Common myeloid progenitor, CD34-positive (primary cell): ENCODE measurements around the gene VTI1A.
"Not testable (repeated sequence)": the region's sequence is repeated elsewhere in the genome, so short reads cannot be mapped to it uniquely, and the experiment has no call there.

Source experiments
- CTCF ChIA-PET: fragments of 350-600 bp; sonication (Branson Sonifier 250); formaldehyde crosslinking; loops from one replicate; lab custom pipeline; 2021; ENCODE audit warnings: antibody characterized with exemption; lab: Charles Lee
- POLR2A ChIA-PET: fragments of 350-600 bp; sonication (Branson Sonifier 250); formaldehyde crosslinking; loops from one replicate; lab custom pipeline; 2021; ENCODE audit warnings: antibody characterized with exemption; lab: Charles Lee
- DNase-seq, 3 donors: peaks; one replicate each; pipeline versions ENCODE4 v3.0.0 to v3.0.0-alpha.2; 2013
- H3K27ac ChIP-seq, 2 experiments: 1 replicate in 1 of 2; 2 replicates in 1 of 2; pipeline ENCODE4 v1.7.0; 2013; ENCODE audit warnings: inconsistent platforms in 2 of 2, low read length in 2 of 2, mild to moderate bottlenecking in 2 of 2, low read depth in 1 of 2, moderate library complexity in 1 of 2; ENCODE audit not compliant: severe bottlenecking in 2 of 2, insufficient read depth in 1 of 2, poor library complexity in 1 of 2
- H3K27me3 ChIP-seq, 5 experiments: replicated peaks in 2 of 5; 1 replicate in 3 of 5; 2 replicates in 2 of 5; pipeline versions ENCODE4 v1.6.1 to v1.7.0; 2013; ENCODE audit warnings: low read length in 4 of 5, mild to moderate bottlenecking in 2 of 5, moderate library complexity in 2 of 5, inconsistent platforms in 1 of 5; ENCODE audit not compliant: insufficient read depth in 5 of 5, control insufficient read depth in 4 of 5
- H3K36me3 ChIP-seq, 4 experiments: 1 replicate in 2 of 4; 2 replicates in 2 of 4; pipeline versions ENCODE4 v1.6.1 to v1.7.0; 2013; ENCODE audit warnings: low read length in 3 of 4, control low read depth in 1 of 4, mild to moderate bottlenecking in 1 of 4; ENCODE audit not compliant: control insufficient read depth in 4 of 4, insufficient read depth in 4 of 4
- H3K4me1 ChIP-seq, 4 experiments: 1 replicate in 3 of 4; 2 replicates in 1 of 4; pipeline versions ENCODE4 v1.6.1 to v1.7.1; 2013; ENCODE audit warnings: low read length in 3 of 4, mild to moderate bottlenecking in 3 of 4, control low read depth in 1 of 4, inconsistent platforms in 1 of 4, moderate library complexity in 1 of 4; ENCODE audit not compliant: control insufficient read depth in 4 of 4, insufficient read depth in 4 of 4; ENCODE audit errors: control extremely low read depth in 1 of 4
- H3K4me3 ChIP-seq, 7 experiments: 1 replicate in 4 of 7; 2 replicates in 3 of 7; pipeline versions ENCODE4 v1.5.1 to v1.7.0; 2013; ENCODE audit warnings: mild to moderate bottlenecking in 7 of 7, low read length in 6 of 7, moderate library complexity in 6 of 7, inconsistent platforms in 2 of 7, low read depth in 2 of 7, control low read depth in 1 of 7; ENCODE audit not compliant: insufficient read depth in 4 of 7, control insufficient read depth in 1 of 7; ENCODE audit errors: extremely low read depth in 1 of 7
- H3K9me3 ChIP-seq, 5 experiments: 1 replicate in 4 of 5; 2 replicates in 1 of 5; pipeline versions ENCODE4 v1.6.1 to v1.7.1; 2013; ENCODE audit warnings: low read length in 4 of 5, mild to moderate bottlenecking in 2 of 5, inconsistent platforms in 1 of 5, low read depth in 1 of 5, moderate library complexity in 1 of 5; ENCODE audit not compliant: control insufficient read depth in 4 of 5, insufficient read depth in 2 of 5; ENCODE audit errors: control extremely low read depth in 1 of 5
- WGBS: methylation state at CpG from one replicate; pipeline ENCODE4 v1.1.5; 2013; ENCODE audit not compliant: insufficient coverage; 5-methylcytosine and 5-hydroxymethylcytosine counted together

Gene VTI1A

DNA sequence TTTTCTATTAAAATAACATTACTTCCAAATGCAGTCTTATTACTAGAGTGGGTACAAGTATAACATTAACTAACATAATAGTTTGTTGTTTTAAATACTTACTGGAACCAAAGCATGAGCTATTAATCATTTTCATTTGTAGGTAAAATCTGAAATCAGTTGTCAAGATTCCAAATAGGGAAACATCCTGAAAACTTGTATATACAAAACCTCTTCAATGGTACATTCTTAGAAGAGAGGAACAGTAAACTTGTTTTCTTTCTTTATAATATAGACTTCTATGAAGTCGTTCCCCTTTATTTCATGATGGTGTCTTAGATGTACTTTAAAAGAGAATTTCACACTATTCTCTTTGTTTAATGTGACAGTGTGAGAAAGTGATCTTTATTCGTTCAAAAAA lies 85.9 kb downstream of the VTI1A start:
- CTCF ChIA-PET = interaction anchor here (0.7 kb wide), 1 partner anchor 9 kb away, joined by 3 read pairs; no protein-coding TSS in a partner anchor

DNA sequence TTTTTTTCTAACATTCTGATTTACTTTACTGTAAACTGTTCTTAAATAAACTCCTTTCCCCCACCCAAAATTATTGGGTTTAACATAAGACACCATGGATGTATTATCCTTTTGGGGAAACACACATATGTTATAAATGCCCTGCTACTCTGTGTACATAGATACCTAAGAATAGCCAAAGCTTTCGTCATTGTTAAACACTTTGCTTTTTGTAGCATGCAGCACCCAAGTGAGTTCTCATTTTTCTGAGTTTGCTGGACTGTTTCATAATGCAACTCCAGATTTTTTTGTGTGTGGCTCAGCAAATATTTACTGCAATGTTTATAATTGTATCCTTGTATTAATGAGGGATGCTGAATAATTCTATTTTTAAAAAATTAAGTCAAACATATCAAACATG lies 86.9 kb downstream of the VTI1A start:
- no peak overlapping the region for H3K27ac ChIP-seq
- ChIA-PET CTCF (no interaction called here), POLR2A (no interaction called here)
- no peaks in the 10 kb centered on the region for H3K9me3 ChIP-seq
- no peaks in the 10 kb centered on the region for H3K4me1 ChIP-seq
- peaks cover 0 to 10% (median 3%) of the 10 kb centered on the region in 4 experiments for H3K36me3 ChIP-seq
- no peak for DNase-seq
- H3K27me3 ChIP-seq = no peaks in the 10 kb centered on the region
- WGBS = 100% methylated on average over 1 of the region's 1 CpG
- H3K4me3 ChIP-seq = no peak overlapping the region

More for the DNA sequence above, 85.9 kb downstream of the VTI1A start:
- POLR2A ChIA-PET = no interaction called here
- DNase-seq = no peak
- Histone ChIP-seq H3K9me3 (no peaks in the 10 kb centered on the region), H3K4me1 (no peaks in the 10 kb centered on the region), H3K4me3 (no peak overlapping the region), H3K27me3 (no peaks in the 10 kb centered on the region), H3K27ac (no peak overlapping the region), H3K36me3 (peaks cover 0 to 4% (median 2%) of the 10 kb centered on the region in 4 experiments)
- WGBS = 100% methylated on average over 1 of the region's 2 CpGs

DNA sequence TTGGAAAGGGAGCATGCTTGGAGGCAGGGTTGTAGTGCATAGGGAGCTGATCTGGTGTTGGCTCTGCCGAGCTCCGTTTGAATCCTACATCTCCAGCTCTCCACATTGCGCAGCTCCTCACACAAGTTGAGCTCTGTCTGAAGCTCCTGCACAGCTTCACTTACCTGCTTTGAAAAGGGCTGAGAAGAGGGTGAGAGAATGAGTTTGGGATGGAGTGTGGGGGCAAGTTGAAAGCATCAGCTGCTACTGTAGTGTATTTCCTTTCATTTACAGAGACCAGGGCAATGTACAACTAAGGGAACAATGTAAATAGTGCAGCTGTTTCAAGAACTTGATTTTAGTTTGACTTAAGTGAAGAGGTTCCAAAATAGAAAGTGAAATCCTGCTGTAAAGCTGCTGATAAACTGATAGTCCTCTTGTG lies 88.5 kb downstream of the VTI1A start:
- Histone ChIP-seq H3K4me3 (no peak overlapping the region), H3K27ac (no peak overlapping the region), H3K27me3 (no peaks in the 10 kb centered on the region), H3K4me1 (no peaks in the 10 kb centered on the region), H3K9me3 (no peaks in the 10 kb centered on the region), H3K36me3 (peaks cover 0 to 18% (median 9%) of the 10 kb centered on the region in 4 experiments)
- DNase-seq = no peak
- ChIA-PET POLR2A (no interaction called here), CTCF (no interaction called here)
- WGBS = 72% methylated on average over 2 of the region's 3 CpGs

DNA sequence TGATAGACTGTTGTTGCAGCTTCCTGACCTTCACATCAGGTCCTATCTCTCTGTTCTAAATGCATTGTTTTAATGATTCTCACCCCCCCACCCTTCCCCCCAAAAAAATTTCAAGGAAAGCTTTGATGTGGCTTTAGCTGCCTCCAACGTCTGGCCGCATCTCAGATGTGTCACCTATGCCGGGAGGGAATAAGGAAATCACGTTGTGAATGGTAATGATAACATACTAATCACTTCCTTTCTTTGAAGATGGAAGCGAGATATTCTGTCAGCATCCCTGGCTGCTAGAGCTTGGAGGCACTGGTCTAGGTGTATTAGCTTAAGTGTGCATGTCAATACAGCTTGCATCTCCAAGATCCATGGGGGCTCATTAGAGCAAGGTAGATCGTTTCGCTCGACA lies 89.6 kb downstream of the VTI1A start:
- no peak for DNase-seq
- no peak overlapping the region for H3K4me3 ChIP-seq
- no peak overlapping the region for H3K27ac ChIP-seq
- H3K4me1 ChIP-seq = no peaks in the 10 kb centered on the region
- H3K36me3 ChIP-seq = peaks cover 0 to 14% (median 8%) of the 10 kb centered on the region in 4 experiments
- no CpG with 5 or more reads among the region's 8 CpGs for WGBS
- no peaks in the 10 kb centered on the region for H3K27me3 ChIP-seq
- no peaks in the 10 kb centered on the region for H3K9me3 ChIP-seq
- ChIA-PET CTCF (no interaction called here), POLR2A (no interaction called here)

DNA sequence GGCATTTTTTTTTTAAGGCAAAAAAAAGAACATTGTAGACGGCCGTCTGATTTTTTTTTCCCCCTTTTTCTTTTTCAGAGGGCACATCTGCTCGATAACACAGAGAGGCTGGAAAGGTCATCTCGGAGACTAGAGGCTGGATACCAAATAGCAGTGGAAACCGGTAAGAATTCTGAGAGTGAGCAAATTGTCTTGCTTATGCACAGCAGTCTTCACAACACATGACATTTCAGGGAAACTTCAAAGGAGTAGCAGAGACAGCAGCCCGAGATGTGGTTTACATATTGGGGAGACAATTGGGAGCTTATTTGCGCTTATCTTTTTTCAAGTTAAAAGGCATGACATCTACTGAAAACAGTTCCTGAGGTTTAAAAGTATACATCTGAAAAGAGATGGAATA lies 91.2 kb downstream of the VTI1A start:
- H3K4me1 ChIP-seq = no peaks in the 10 kb centered on the region
- H3K27me3 ChIP-seq = no peaks in the 10 kb centered on the region
- DNase-seq = no peak
- no peak overlapping the region for H3K4me3 ChIP-seq
- ChIA-PET CTCF (no interaction called here), POLR2A (no interaction called here)
- no peak overlapping the region for H3K27ac ChIP-seq
- 100% methylated on average over 5 of the region's 7 CpGs for WGBS
- H3K36me3 ChIP-seq = peaks cover 0 to 18% (median 8%) of the 10 kb centered on the region in 4 experiments
- H3K9me3 ChIP-seq = no peaks in the 10 kb centered on the region

DNA sequence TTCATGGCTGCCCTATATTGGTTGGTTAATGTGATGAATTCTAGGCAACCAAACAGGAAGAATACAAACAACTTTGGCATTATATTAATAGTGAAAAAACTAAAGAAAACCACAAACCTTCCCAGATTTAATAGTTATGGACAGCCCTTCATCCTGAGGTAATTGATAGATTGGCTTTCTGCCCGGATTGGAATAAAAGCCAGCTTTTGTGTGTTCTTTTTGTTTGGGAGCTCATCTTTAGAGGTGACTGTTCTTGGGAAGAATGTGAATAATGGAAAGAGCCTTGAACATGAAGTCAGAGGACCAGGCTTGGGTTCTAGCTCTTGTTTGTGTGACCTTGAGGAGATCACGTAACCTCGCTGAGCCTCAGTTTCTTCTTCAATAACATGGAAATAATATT lies 92.3 kb downstream of the VTI1A start:
- Histone ChIP-seq H3K9me3 (no peaks in the 10 kb centered on the region), H3K27ac (no peak overlapping the region), H3K27me3 (no peaks in the 10 kb centered on the region), H3K36me3 (peaks cover 0 to 18% (median 8%) of the 10 kb centered on the region in 4 experiments), H3K4me3 (no peak overlapping the region), H3K4me1 (no peaks in the 10 kb centered on the region)
- ChIA-PET CTCF (no interaction called here), POLR2A (no interaction called here)
- WGBS = no CpG with 5 or more reads among the region's 3 CpGs
- DNase-seq = no peak

DNA sequence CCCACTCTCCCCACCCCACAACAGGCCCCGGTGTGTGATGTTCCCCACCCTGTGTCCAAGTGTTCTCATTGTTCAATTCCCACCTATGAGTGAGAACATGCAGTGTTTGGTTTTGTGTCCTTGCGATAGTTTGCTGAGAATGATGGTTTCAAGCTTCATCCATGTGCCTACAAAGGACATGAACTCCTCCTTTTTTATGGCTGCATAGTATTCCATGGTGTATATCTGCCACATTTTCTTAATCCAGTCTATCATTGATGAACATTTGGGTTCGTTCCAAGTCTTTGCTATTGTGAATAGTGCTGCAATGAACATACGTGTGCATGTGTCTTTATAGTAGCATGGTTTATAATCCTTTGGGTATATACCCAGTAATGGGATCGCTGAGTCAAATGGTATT lies 95.8 kb downstream of the VTI1A start:
- WGBS = 100% methylated on average over 1 of the region's 5 CpGs
- H3K4me1 ChIP-seq, POLR2A ChIA-PET, DNase-seq, H3K9me3 ChIP-seq, H3K4me3 ChIP-seq, H3K27me3 ChIP-seq, H3K27ac ChIP-seq: not testable (repeated sequence)
- H3K36me3 ChIP-seq = peaks cover 0 to 18% (median 8%) of the 10 kb centered on the region in 4 experiments
- CTCF ChIA-PET = interaction anchor here (1.3 kb wide), 1 partner anchor 51 kb away, joined by 3 read pairs; no protein-coding TSS in a partner anchor
